Non-pigmented ciliary epithelial cell (primary cell): ENCODE results near the gene HPS1.

Experiments
- DNase-seq: peaks from one replicate; pipeline ENCODE4 v3.0.0-alpha.2; 2010; ENCODE audit warnings: low read depth

The HPS1 gene

DNA sequence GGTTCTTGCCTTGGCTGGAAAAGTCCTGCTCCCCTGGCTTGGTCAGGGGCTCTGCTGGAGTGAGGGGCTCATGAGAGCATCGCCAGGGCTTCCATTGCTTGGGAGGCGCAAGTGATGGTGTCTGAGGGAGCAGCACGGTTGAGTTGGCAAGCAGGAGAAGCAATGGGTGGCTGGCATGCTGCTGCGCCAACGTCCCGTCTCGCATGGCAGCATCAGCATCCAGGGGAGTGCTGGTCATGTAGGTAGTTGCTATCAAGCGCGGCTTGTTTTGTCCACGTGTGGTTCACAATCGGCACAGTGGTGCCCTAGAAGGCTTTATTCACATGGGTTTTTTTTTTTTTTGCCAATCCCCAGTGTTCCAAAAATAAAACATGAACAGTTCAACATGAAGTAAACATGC lies 35.6 kb downstream of the HPS1 start:
- DNase-seq = no peak

DNA sequence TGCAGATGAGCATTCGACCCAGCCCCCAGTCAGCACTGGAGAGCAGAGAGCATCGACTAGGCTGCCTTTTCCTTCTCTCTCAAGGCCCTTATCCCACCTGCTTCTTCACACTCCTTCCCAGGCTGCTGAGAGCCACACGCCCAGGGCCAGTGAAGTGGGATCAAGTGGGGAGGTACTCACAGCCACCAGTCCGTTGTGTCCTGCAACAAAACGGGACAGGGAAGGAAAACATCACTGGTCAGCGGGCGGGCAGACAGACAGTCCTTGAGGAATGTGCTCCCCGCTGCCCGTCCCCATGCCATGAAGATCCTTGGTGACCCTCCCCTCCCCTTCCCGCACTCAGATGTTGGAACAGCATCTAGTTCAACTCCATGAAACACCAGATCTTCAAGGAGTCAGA lies 36.0 kb downstream of the HPS1 start:
- no peak for DNase-seq

- DNase-seq = no peak
Measured at GRCh38 chr10:98410135-98410743, 36.5 kb downstream of the HPS1 start.

GRCh38 chr10:98408799-98409198 lies 37.9 kb downstream of the HPS1 start:
- DNase-seq = no peak

GRCh38 chr10:98407744-98408241 lies 38.9 kb downstream of the HPS1 start:
- DNase-seq = no peak

DNA sequence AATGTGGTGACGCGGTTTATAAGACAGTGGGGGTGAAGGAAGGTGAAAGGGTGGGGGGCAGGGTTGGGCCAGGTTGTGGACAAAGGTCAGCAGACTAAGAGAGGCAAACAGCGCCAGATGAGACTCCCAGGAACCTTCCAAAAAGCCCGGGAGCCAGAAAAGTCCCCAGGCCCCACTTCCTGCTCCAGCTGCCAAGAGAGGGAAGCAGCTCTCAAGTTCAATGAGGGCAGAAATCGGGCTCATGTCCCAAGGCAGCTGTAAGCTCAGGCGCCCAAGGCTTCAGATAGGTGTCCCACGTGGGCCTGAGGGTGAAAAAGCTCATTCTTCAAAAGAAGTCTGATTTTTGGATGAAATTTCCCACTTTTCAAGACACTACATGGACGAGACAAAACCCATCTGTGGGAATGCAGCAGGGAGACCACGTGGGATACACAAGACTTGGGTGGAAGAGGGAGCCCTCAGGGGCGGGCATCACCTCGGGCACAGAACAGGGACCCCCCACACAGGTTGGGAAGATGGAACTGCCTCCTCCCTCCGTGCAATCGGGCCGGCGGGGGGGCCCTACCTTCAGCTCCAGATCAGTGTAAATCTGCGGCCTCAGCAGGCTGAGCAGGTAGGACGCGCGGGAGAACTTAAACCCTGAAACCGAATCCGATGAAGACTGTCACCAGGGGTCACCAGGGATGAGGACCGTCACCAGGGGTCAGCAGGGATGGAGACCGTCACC lies 39.6 kb downstream of the HPS1 start:
- no peak for DNase-seq

GRCh38 chr10:98405422-98405821 lies 41.3 kb downstream of the HPS1 start:
- DNase-seq = no peak

GRCh38 chr10:98404571-98405359 lies 42.0 kb downstream of the HPS1 start:
- peak; percentile 15 for DNase-seq

- peak; percentile 13 for DNase-seq
Measured at GRCh38 chr10:98403812-98404504, 42.8 kb downstream of the HPS1 start.

DNA sequence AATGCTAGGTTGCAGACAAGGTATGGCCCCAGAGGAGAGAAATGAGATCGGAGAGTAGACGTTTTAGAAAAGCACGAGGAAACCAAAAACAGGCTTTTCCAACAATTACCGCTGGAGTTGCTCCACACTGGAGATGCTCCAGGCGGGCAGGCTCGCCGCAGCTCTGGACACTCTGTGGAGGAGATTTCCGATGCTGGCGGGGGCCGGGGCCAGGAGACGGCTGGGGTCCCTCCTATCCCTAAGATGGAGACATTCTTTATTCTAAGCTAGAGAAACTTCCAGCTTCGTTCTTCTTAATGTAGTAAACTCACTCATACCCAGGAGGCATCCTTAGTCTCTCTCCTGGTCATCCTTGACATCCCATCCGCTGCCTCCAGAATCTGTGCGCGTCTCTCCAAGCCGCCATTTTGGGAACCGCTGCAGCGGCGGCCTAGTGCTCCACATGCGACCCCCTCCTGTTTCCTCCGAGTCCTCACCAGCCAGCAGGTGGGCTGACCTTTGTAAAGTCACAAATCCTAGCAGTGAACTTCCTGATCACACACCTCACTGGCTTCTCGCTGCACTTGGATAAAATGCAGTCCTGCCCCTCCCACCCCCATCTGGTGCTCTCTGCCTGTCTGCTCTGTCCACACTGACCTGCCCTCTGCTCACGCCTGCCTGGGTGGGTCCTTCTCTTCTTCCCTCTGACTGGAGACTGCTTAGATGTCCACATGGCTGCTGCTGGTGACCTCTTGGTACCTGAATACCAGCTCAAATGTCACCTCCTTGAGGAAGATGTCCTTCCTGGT lies 43.6 kb downstream of the HPS1 start:
- DNase-seq = no peak

- no peak for DNase-seq
Measured at GRCh38 chr10:98402478-98402877, 44.3 kb downstream of the HPS1 start.

GRCh38 chr10:98400482-98400881 lies 46.3 kb downstream of the HPS1 start:
- DNase-seq = no peak

DNA sequence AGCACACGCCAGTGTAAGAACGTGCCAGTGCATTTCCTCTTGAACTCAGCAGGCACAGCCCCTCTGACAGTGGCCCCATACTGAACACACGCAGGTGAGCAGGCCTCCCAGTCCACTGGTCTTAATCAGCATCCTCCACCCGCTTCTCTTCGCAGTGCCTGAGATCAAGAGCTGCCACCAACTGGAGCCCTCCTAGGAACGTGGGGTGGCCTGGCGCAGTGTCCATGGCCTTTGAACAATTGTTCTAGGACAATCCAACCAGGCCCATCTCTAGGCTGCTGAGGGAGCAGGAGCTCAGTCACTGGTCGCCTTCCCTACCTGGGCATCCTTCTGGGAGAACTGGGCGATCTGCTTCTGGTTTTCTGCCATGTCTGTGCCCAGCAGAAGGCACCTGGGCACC lies 47.0 kb downstream of the HPS1 start:
- DNase-seq = no peak

- DNase-seq = no peak
Measured at GRCh38 chr10:98397089-98397600, 49.6 kb downstream of the HPS1 start.

- no peak for DNase-seq
Measured at GRCh38 chr10:98396096-98397063, 50.4 kb downstream of the HPS1 start.

- DNase-seq = no peak
Measured at GRCh38 chr10:98394851-98395440, 51.8 kb downstream of the HPS1 start.

DNA sequence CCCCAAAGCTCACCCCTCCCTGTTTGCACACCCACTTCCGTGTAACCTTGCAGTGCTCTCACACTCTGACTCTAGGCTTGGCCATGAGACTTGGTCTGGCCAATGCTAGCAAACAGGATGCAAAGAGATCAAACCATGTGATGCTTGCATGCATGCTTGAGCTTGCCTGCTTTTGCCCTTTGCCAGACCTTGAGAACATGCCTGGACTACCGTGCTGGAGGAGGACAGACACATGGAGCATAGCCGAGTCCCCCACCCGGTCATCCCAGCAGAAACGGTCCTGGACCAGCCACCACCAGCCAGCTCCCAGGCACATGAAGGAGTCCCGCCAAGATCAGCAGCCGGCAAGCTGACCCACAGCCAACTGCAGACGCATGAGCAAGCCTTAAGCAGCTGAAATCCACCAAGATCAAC lies 55.1 kb downstream of the HPS1 start:
- no peak for DNase-seq

GRCh38 chr10:98391065-98391464 lies 55.7 kb downstream of the HPS1 start:
- DNase-seq = no peak

GRCh38 chr10:98390406-98390805 lies 56.3 kb downstream of the HPS1 start:
- no peak for DNase-seq

- DNase-seq = no peak
Measured at GRCh38 chr10:98389398-98389797, 57.3 kb downstream of the HPS1 start.
